ENCODE results near the gene ISY1.
"Not testable (repeated sequence)": the region's sequence is repeated elsewhere in the genome, so short reads cannot be mapped to it uniquely, and the experiment has no call there.

Gene ISY1

DNA sequence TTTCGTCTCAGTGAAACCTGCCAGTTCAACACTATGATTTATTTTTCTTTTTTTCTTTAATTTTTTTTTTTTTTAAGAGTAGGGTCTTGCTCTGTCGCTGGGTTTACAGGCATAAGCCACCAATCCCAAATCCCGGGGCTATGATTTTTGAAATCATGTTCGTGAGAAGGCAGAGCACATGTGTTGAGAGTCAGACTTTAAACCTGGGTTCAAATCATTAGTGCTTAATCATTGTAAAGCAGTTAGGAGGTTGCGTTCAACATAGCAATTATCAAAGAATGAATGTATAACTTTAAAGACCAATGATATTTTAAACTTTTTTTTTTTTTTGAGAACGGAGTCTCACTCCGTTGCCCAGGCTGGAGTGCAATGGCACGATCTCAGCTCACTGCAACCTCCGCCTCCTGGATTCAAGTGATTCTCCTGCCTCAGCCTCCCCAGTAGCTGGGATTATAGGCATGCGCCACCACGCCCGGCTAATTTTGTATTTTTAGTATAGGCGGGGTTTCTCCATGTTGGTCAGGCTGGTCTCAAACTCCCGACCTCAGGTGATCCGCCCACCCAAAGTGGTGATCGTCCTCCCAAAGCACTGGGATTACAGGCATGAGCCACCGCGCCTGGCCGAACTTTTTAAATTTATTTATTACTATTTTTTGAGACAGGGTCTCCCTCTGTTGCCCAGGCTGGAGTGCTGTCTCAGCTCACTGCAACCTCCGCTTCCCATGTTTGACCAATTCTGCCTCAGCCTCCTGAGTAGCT is 24.1 kb upstream of the ISY1 start:
- H3K9me3 ChIP-seq (ENCODE audit: control insufficient read depth in 1 of 2, low read length in 2 of 2); H3K36me3 ChIP-seq (ENCODE audit: control insufficient read depth in 1 of 2, insufficient read depth in 2 of 2, low read length in 2 of 2); H3K27me3 ChIP-seq (ENCODE audit: low read depth, low read length): not testable (repeated sequence)
- Histone ChIP-seq H3K27ac (ENCODE audit: low read length) (peak overlapping the region; percentile 100), H3K4me3 (ENCODE audit: low read depth in 1 of 2, low read length in 2 of 2) (peak overlapping the region; percentile 82 to 90), H3K4me1 (ENCODE audit: control insufficient read depth in 1 of 2, insufficient read depth in 2 of 2, low read length in 2 of 2) (peaks cover 5 to 20% of the 10 kb centered on the region in 2 donors)

GRCh38 chr3:129184396-129184657 is 23.5 kb upstream of the ISY1 start:
- Histone ChIP-seq H3K4me1 (ENCODE audit: control insufficient read depth in 1 of 2, insufficient read depth in 2 of 2, low read length in 2 of 2) (peaks cover 7 to 26% of the 10 kb centered on the region in 2 donors), H3K9me3 (ENCODE audit: control insufficient read depth in 1 of 2, low read length in 2 of 2) (no peaks in the 10 kb centered on the region), H3K36me3 (ENCODE audit: control insufficient read depth in 1 of 2, insufficient read depth in 2 of 2, low read length in 2 of 2) (no peaks in the 10 kb centered on the region), H3K4me3 (ENCODE audit: low read depth in 1 of 2, low read length in 2 of 2) (peak overlapping the region; percentile 82 to 90), H3K27me3 (ENCODE audit: low read depth, low read length) (no peaks in the 10 kb centered on the region), H3K27ac (ENCODE audit: low read length) (peak overlapping the region; percentile 100)

DNA sequence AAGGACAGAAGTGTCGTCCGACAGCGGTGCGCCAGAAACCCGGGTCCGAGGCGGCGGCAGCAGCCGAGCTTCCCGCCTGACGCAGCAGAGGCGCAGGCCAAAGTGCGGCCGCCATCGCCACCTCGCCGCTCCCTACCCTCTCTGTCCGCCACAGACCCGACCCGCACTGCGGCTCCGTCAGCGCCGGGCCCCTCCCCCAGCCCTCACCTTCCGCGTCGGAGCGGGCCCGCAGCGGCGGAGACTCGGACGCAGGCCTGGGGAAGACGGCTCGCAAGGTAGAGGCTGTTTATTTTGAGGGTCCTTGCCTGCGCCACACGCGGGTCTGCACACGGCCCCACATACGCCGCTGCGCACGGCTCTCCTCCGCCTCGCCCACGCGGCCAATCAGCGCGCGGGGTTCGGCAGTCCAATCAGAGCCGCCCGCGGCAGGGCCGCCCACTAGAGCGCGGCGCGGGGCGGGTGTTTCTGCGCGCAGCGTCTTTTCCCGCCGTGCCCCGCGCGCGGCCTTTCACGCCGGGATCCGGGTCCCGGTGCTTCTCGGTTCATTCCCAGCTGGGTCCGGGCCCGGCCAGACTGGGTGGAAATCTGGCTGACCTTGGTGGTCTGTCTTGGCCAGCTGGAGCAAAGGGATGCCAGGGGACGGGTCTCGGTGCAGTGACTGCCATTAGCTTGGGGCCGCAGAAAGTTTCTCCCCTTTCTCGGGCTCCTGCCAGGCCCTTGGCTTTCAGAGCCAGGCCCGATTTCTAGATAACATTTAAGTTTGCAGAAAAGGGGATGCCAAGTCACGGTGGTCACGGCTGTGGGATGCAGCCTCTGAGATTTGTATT is 22.9 kb upstream of the ISY1 start, which contains the start of gene CNBP:
Gene CNBP, minus strand, starts transcription at position 328 of the 827 bp plus-strand sequence. CDS start 12,139 bp downstream, outside the sequence.
- Histone ChIP-seq H3K9me3 (ENCODE audit: control insufficient read depth in 1 of 2, low read length in 2 of 2) (no peaks in the 10 kb centered on the region), H3K4me3 (ENCODE audit: low read depth in 1 of 2, low read length in 2 of 2) (peak within 1 kb of the TSS; percentile 82 to 90), H3K27ac (ENCODE audit: low read length) (peak within 1 kb of the TSS; percentile 100), H3K27me3 (ENCODE audit: low read depth, low read length) (no peaks in the 10 kb centered on the region), H3K4me1 (ENCODE audit: control insufficient read depth in 1 of 2, insufficient read depth in 2 of 2, low read length in 2 of 2) (peaks cover 7 to 32% of the 10 kb centered on the region in 2 donors), H3K36me3 (ENCODE audit: control insufficient read depth in 1 of 2, insufficient read depth in 2 of 2, low read length in 2 of 2) (peaks cover 0 to 4% of the 10 kb centered on the region in 2 donors)

- Histone ChIP-seq H3K27me3 (ENCODE audit: low read depth, low read length) (no peaks in the 10 kb centered on the region), H3K36me3 (ENCODE audit: control insufficient read depth in 1 of 2, insufficient read depth in 2 of 2, low read length in 2 of 2) (peaks cover 0 to 4% of the 10 kb centered on the region in 2 donors), H3K27ac (ENCODE audit: low read length) (peak overlapping the region; percentile 96), H3K4me3 (ENCODE audit: low read depth in 1 of 2, low read length in 2 of 2) (peak overlapping the region; percentile 82 to 89), H3K9me3 (ENCODE audit: control insufficient read depth in 1 of 2, low read length in 2 of 2) (no peaks in the 10 kb centered on the region), H3K4me1 (ENCODE audit: control insufficient read depth in 1 of 2, insufficient read depth in 2 of 2, low read length in 2 of 2) (peaks cover 11 to 44% of the 10 kb centered on the region in 2 donors)
Measured at GRCh38 chr3:129182390-129183185, 21.7 kb upstream of the ISY1 start.

GRCh38 chr3:129181819-129182218 is 21.0 kb upstream of the ISY1 start:
- Histone ChIP-seq H3K4me3 (ENCODE audit: low read depth in 1 of 2, low read length in 2 of 2) (peak overlapping the region; percentile 82 to 89), H3K27ac (ENCODE audit: low read length) (peak overlapping the region; percentile 96), H3K4me1 (ENCODE audit: control insufficient read depth in 1 of 2, insufficient read depth in 2 of 2, low read length in 2 of 2) (peaks cover 11 to 51% of the 10 kb centered on the region in 2 donors)

DNA sequence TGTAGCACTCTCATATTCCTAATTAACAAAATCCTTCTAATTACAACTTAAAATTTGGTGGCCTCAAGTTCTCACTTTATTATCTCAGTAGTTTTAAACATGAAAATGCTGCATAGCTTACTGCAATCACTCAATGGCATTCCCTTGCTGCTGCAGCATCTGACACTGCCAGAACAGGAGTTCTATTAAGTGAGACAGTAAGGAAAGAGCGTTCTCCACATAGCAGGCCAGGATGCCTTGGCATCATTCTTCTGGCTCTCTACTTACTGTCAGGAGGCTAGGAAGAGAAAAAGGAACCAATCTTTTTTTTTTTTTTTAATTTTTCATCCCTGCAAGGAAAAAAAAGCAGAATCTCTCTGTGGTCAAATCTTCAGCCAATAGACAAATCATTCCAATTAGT is 19.6 kb upstream of the ISY1 start:
- H3K36me3 ChIP-seq (ENCODE audit: control insufficient read depth in 1 of 2, insufficient read depth in 2 of 2, low read length in 2 of 2) = peaks cover 0 to 4% of the 10 kb centered on the region in 2 donors
- no peaks in the 10 kb centered on the region for H3K27me3 ChIP-seq (ENCODE audit: low read depth, low read length)
- peaks cover 18 to 64% of the 10 kb centered on the region in 2 donors for H3K4me1 ChIP-seq (ENCODE audit: control insufficient read depth in 1 of 2, insufficient read depth in 2 of 2, low read length in 2 of 2)
- H3K4me3 ChIP-seq (ENCODE audit: low read depth in 1 of 2, low read length in 2 of 2) = peak overlapping the region; percentile 54 to 82
- H3K9me3 ChIP-seq (ENCODE audit: control insufficient read depth in 1 of 2, low read length in 2 of 2) = no peaks in the 10 kb centered on the region
- peak overlapping the region; percentile 70 for H3K27ac ChIP-seq (ENCODE audit: low read length)

More at GRCh38 chr3:129181819-129182218, 21.0 kb upstream of the ISY1 start:
- Histone ChIP-seq H3K9me3 (ENCODE audit: control insufficient read depth in 1 of 2, low read length in 2 of 2) (no peaks in the 10 kb centered on the region), H3K27me3 (ENCODE audit: low read depth, low read length) (no peaks in the 10 kb centered on the region), H3K36me3 (ENCODE audit: control insufficient read depth in 1 of 2, insufficient read depth in 2 of 2, low read length in 2 of 2) (peaks cover 0 to 4% of the 10 kb centered on the region in 2 donors)

- Histone ChIP-seq H3K36me3 (ENCODE audit: control insufficient read depth in 1 of 2, insufficient read depth in 2 of 2, low read length in 2 of 2) (peaks cover 6 to 11% of the 10 kb centered on the region in 2 donors), H3K27ac (ENCODE audit: low read length) (no peak overlapping the region), H3K27me3 (ENCODE audit: low read depth, low read length) (no peaks in the 10 kb centered on the region), H3K9me3 (ENCODE audit: control insufficient read depth in 1 of 2, low read length in 2 of 2) (no peaks in the 10 kb centered on the region), H3K4me1 (ENCODE audit: control insufficient read depth in 1 of 2, insufficient read depth in 2 of 2, low read length in 2 of 2) (peaks cover 27 to 94% of the 10 kb centered on the region in 2 donors), H3K4me3 (ENCODE audit: low read depth in 1 of 2, low read length in 2 of 2) (no peak overlapping the region)
Measured at GRCh38 chr3:129176051-129176450, 15.2 kb upstream of the ISY1 start.

DNA sequence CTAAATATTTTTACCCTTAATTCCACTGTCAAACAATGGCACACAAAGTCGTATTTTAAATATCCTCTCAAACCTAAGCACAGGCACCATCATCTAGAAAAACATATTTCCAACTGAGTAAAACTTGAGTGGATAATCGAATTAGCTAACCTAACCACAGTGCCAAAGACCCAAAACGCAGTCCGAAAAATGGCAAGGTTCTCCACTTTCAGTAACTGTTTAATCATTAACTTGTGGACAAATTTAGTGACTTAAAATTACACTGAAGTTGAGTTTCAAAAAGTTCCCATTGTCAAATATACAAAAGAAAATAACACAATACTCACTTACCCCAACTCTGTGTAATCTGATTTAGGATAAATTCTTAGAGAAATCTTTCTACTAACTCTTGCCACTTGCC is 12.9 kb upstream of the ISY1 start:
- Histone ChIP-seq H3K4me1 (ENCODE audit: control insufficient read depth in 1 of 2, insufficient read depth in 2 of 2, low read length in 2 of 2) (peaks cover 19 to 71% of the 10 kb centered on the region in 2 donors), H3K9me3 (ENCODE audit: control insufficient read depth in 1 of 2, low read length in 2 of 2) (no peaks in the 10 kb centered on the region), H3K27me3 (ENCODE audit: low read depth, low read length) (no peaks in the 10 kb centered on the region), H3K36me3 (ENCODE audit: control insufficient read depth in 1 of 2, insufficient read depth in 2 of 2, low read length in 2 of 2) (peaks cover 25 to 26% of the 10 kb centered on the region in 2 donors), H3K27ac (ENCODE audit: low read length) (peak overlapping the region; percentile 33), H3K4me3 (ENCODE audit: low read depth in 1 of 2, low read length in 2 of 2) (peak overlapping the region in 1 of 2 donors; percentile 12)

- Histone ChIP-seq H3K4me1 (ENCODE audit: control insufficient read depth in 1 of 2, insufficient read depth in 2 of 2, low read length in 2 of 2) (peaks cover 16 to 66% of the 10 kb centered on the region in 2 donors), H3K27ac (ENCODE audit: low read length) (peak overlapping the region; percentile 33), H3K36me3 (ENCODE audit: control insufficient read depth in 1 of 2, insufficient read depth in 2 of 2, low read length in 2 of 2) (peaks cover 25 to 27% of the 10 kb centered on the region in 2 donors), H3K9me3 (ENCODE audit: control insufficient read depth in 1 of 2, low read length in 2 of 2) (no peaks in the 10 kb centered on the region), H3K27me3 (ENCODE audit: low read depth, low read length) (no peaks in the 10 kb centered on the region), H3K4me3 (ENCODE audit: low read depth in 1 of 2, low read length in 2 of 2) (peak overlapping the region; percentile 3 to 12)
Measured at GRCh38 chr3:129173206-129173605, 12.3 kb upstream of the ISY1 start.

DNA sequence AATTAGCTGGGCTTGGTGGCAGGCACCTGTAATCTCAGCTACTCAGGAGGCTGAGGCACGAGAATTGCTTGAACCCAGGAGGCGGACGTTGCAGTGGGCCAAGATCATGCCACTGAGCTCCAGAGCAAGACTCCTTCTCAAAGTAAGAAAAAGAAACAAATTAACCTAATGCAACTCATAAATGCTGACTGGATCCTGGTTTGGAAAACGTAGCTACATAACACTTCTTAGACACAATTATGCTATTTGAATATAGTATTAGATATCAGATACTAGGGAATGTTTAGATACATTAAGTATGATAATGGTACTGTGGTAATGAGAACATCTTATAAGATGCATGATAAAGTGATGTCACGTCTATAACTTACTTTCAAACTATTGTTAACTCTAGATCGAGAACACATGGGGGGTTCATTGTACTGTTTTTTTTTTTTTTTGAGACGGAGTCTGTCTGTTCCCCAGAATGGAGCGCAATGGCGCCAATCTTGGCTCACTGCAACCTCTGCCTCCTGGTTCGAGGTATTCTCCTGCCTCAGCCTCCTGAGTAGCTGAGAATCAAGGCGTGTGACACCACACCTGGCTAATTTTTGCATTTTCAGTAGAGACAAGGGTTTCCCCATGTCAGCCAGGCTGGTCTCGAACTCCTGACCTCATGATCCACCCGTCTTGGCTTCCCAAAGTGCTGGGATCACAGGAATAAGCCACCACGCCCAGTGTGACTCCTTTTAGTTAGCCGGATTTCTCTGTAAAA is 5.9 kb upstream of the ISY1 start:
- peaks cover 46 to 54% of the 10 kb centered on the region in 2 donors for H3K36me3 ChIP-seq (ENCODE audit: control insufficient read depth in 1 of 2, insufficient read depth in 2 of 2, low read length in 2 of 2)
- H3K4me3 ChIP-seq (ENCODE audit: low read depth in 1 of 2, low read length in 2 of 2) = no peak overlapping the region
- H3K9me3 ChIP-seq (ENCODE audit: control insufficient read depth in 1 of 2, low read length in 2 of 2) = no peaks in the 10 kb centered on the region
- H3K27ac ChIP-seq (ENCODE audit: low read length) = no peak overlapping the region
- peaks cover 9 to 13% of the 10 kb centered on the region in 2 donors for H3K4me1 ChIP-seq (ENCODE audit: control insufficient read depth in 1 of 2, insufficient read depth in 2 of 2, low read length in 2 of 2)
- no peaks in the 10 kb centered on the region for H3K27me3 ChIP-seq (ENCODE audit: low read depth, low read length)
